NT2/D1 (cell line): ENCODE measurements around the gene HUNK.

Experiments used
- SUZ12 ChIP-seq: IDR thresholded peaks from 2 replicates; pipeline ENCODE4 v1.6.1; 2011; ENCODE audit not compliant: insufficient read length, insufficient read depth; ENCODE audit errors: extremely low read depth
- YY1 ChIP-seq: IDR thresholded peaks from 2 replicates; pipeline ENCODE4 v1.6.1; 2011; ENCODE audit not compliant: insufficient read length, insufficient read depth
- ZNF274 ChIP-seq: IDR thresholded peaks from 2 replicates; pipeline ENCODE4 v1.6.1; 2011; ENCODE audit warnings: mild to moderate bottlenecking, low read depth, low read length

- no peak for TF ChIP-seq ZNF274
- TF ChIP-seq SUZ12: no peak
- no peak for TF ChIP-seq YY1
Observed at GRCh38 chr21:31897311-31897710, 24.5 kb downstream of the HUNK start.
